GM19035 (cell line): Measurements from ENCODE around the gene OR10C1.
"Not testable (repeated sequence)": the region's sequence is repeated elsewhere in the genome, so short reads cannot be mapped to it uniquely, and the experiment has no call there.

ENCODE experiments used
- ATAC-seq: cut with Tn5 transposase; IDR thresholded peaks from one replicate; pipeline ENCODE4 v1.9.1; 2021; ENCODE audit not compliant: unreplicated experiment

OR10C1 gene

GRCh38 chr6:29439006-29439405 lies at the start of gene OR10C1:
OR10C1 (plus strand) TSS chr6:29439306; CDS start chr6:29440016, 710 bp downstream.
- ATAC-seq: no peak

- no peak for ATAC-seq
These were observed 43.8 kb upstream of the OR10C1 start, which contains the start of gene OR12D2 for GRCh38 chr6:29395331-29395730. OR12D2 (plus strand) TSS chr6:29395631; CDS start chr6:29396700, 1,069 bp downstream.

GRCh38 chr6:29399525-29399924 lies 39.6 kb upstream of the OR10C1 start:
- ATAC-seq: no peak

GRCh38 chr6:29403801-29404200 lies 35.3 kb upstream of the OR10C1 start:
- no peak for ATAC-seq

- ATAC-seq: no peak
These were observed 24.5 kb upstream of the OR10C1 start, which contains the start of gene OR12D1 for GRCh38 chr6:29414588-29414987. OR12D1 (plus strand) TSS chr6:29414928.

GRCh38 chr6:29419516-29419915 lies 19.6 kb upstream of the OR10C1 start:
- no peak for ATAC-seq

- ATAC-seq: no peak
These were observed 14.9 kb upstream of the OR10C1 start for GRCh38 chr6:29424168-29424567.

GRCh38 chr6:29424575-29424974 lies 14.5 kb upstream of the OR10C1 start:
- no peak for ATAC-seq

- no peak for ATAC-seq
These were observed 14.0 kb upstream of the OR10C1 start for GRCh38 chr6:29425075-29425474.

- ATAC-seq: no peak
These were observed 12.5 kb upstream of the OR10C1 start for GRCh38 chr6:29426654-29427053.

GRCh38 chr6:29436730-29437129 lies 2.4 kb upstream of the OR10C1 start:
- ATAC-seq: not testable (repeated sequence)

- ATAC-seq: no peak
These were observed 3.6 kb downstream of the OR10C1 start for GRCh38 chr6:29442719-29443118.

- not testable (repeated sequence) for ATAC-seq
These were observed 4.9 kb downstream of the OR10C1 start for GRCh38 chr6:29444031-29444430.

GRCh38 chr6:29447670-29448069 lies 8.6 kb downstream of the OR10C1 start:
- ATAC-seq: no peak

GRCh38 chr6:29451471-29452193 lies 12.5 kb downstream of the OR10C1 start:
- no peak for ATAC-seq

GRCh38 chr6:29456971-29457370 lies 17.9 kb downstream of the OR10C1 start, which contains the start of the genes OR11A1 and OR2H1:
OR11A1 (minus strand) TSS chr6:29457071; CDS start chr6:29427641, 29,430 bp downstream.
OR2H1 (plus strand) TSS chr6:29457155; CDS start chr6:29461770, 4,615 bp downstream.
- no peak for ATAC-seq

GRCh38 chr6:29461021-29461814 lies 22.1 kb downstream of the OR10C1 start:
- no peak for ATAC-seq

- ATAC-seq: no peak
These were observed 22.9 kb downstream of the OR10C1 start for GRCh38 chr6:29462022-29462421.

GRCh38 chr6:29465279-29465678 lies 26.2 kb downstream of the OR10C1 start:
- ATAC-seq: no peak

GRCh38 chr6:29465801-29466200 lies 26.7 kb downstream of the OR10C1 start:
- ATAC-seq: no peak

- no peak for ATAC-seq
These were observed 27.1 kb downstream of the OR10C1 start for GRCh38 chr6:29466241-29466640.

GRCh38 chr6:29474996-29475395 lies 35.9 kb downstream of the OR10C1 start:
- no peak for ATAC-seq
